Measurements from ENCODE around the gene TUBGCP6. TPM values are rescaled to one million over a fixed set of nuclear protein-coding genes. Genes with fewer than 3 reads are reported as not detected.

The TUBGCP6 gene
- total RNA-seq, 2 donors from 2014 or later = 56.3 to 117 TPM

DNA sequence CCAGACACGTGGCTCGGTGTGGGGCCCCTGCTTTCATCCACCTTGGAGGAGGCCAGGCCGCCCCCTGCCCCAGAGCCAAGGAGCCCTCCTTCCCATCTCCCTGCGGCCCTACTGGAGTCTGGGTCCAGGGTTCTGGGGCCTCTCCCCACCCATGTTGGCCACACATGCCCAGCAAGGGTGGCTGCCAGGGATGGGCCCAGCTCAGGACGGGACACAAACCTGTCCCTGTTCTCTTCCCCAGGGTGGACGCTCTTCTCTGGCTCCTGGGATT, 69.7 kb downstream of the TUBGCP6 start:
- no peak for DNase-seq (ENCODE audit: low spot score)
- H3K9me3 ChIP-seq = no peaks in the 10 kb centered on the region
- no peak overlapping the region for H3K4me3 ChIP-seq
- H3K27me3 ChIP-seq (replicated peaks; ENCODE audit: insufficient read depth) = no peaks in the 10 kb centered on the region
- no peaks in the 10 kb centered on the region for H3K4me1 ChIP-seq (replicated peaks)
- no peak overlapping the region for H3K27ac ChIP-seq
- TF ChIP-seq POLR2A (IDR thresholded peaks at IDR 0.05) = no peak
- WGBS = 79% methylated on average over 4 of the region's 6 CpGs
- intact Hi-C loops (cut with DNase I) = no loop called here
- H3K36me3 ChIP-seq = no peaks in the 10 kb centered on the region

DNA sequence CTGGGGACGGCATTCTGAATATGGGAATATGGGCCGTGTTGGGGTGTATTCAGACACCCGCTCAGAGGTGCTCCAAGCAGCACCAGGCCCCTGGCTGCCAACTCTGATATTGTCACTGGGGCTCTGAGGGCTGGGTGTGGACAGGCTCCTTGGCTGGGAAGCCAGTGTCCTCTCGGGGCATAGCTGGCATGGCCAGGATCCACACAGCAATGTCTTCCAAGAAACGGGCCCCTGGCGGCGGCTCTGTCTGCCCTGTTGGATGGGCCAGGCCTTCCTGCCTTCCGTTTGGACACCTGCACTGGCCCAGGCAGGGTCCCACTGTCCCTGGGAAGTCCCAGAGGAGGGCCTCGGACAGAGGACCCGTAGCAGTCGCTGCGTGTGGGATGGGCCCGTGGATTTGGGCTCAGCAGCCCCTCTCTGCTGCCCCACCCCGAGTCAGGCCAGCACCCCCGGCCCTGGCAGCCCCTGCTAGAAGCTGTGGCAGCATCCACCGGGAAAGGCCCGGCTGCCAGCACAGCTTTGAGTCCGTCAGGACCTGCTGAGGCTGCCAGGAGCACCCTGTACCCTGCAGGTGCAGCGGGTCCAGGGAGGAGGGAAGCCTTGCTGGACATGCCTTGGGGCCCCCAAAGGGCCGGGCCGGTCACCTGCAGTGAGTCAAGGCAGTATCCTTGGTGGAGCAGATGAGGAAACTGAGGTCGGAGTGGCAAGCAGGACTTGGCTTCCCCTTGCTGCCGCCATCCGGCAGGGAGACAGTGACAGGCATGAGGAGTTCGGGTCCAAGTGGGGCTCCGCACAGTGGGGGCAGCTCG, 70.2 kb downstream of the TUBGCP6 start:
- intact Hi-C loops (cut with DNase I) = no loop called here
- WGBS = 82% methylated on average over 26 of the region's 27 CpGs
- Histone ChIP-seq H3K4me3 (no peak overlapping the region), H3K27me3 (replicated peaks; ENCODE audit: insufficient read depth) (no peaks in the 10 kb centered on the region), H3K36me3 (no peaks in the 10 kb centered on the region), H3K4me1 (replicated peaks) (no peaks in the 10 kb centered on the region), H3K9me3 (no peaks in the 10 kb centered on the region), H3K27ac (no peak overlapping the region)
- no peak for DNase-seq (ENCODE audit: low spot score)
- TF ChIP-seq POLR2A (IDR thresholded peaks at IDR 0.05) = no peak
- TF ChIP-seq, protein P1, sequence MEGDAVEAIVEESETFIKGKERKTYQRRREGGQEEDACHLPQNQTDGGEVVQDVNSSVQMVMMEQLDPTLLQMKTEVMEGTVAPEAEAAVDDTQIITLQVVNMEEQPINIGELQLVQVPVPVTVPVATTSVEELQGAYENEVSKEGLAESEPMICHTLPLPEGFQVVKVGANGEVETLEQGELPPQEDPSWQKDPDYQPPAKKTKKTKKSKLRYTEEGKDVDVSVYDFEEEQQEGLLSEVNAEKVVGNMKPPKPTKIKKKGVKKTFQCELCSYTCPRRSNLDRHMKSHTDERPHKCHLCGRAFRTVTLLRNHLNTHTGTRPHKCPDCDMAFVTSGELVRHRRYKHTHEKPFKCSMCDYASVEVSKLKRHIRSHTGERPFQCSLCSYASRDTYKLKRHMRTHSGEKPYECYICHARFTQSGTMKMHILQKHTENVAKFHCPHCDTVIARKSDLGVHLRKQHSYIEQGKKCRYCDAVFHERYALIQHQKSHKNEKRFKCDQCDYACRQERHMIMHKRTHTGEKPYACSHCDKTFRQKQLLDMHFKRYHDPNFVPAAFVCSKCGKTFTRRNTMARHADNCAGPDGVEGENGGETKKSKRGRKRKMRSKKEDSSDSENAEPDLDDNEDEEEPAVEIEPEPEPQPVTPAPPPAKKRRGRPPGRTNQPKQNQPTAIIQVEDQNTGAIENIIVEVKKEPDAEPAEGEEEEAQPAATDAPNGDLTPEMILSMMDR (IDR thresholded peaks at IDR 0.05) = peak in 1 of 4 experiments; percentile 15

DNA sequence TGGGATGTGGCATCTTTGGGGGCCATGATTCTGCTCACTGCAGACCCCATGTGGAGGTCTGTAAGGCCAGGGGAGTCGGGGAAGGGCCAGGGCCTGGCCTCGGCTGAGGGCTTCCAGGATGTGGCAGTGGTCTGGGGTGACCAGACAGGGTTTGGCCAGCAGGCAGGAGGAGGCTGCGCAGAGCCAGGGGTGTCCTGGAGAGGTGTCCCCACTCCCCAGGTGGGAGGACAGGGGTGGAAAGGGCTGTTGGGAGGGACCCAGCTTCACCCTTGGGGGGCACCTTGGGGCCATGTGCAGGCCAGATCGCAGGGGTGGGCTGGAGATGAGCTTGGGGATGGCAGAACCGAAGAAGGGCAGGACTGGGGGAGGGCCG, 70.9 kb downstream of the TUBGCP6 start:
- Histone ChIP-seq H3K27ac (no peak overlapping the region), H3K9me3 (no peaks in the 10 kb centered on the region), H3K4me3 (no peak overlapping the region), H3K36me3 (no peaks in the 10 kb centered on the region), H3K27me3 (replicated peaks; ENCODE audit: insufficient read depth) (no peaks in the 10 kb centered on the region), H3K4me1 (replicated peaks) (no peaks in the 10 kb centered on the region)
- intact Hi-C loops (cut with DNase I) = no loop called here
- WGBS = 96% methylated on average over 6 of the region's 6 CpGs
- DNase-seq (ENCODE audit: low spot score) = no peak
- TF ChIP-seq, protein P1 (IDR thresholded peaks at IDR 0.05) = no peak
- TF ChIP-seq POLR2A (IDR thresholded peaks at IDR 0.05) (no peak), POLR2AphosphoS5 (IDR thresholded peaks at IDR 0.05) (no peak)

DNA sequence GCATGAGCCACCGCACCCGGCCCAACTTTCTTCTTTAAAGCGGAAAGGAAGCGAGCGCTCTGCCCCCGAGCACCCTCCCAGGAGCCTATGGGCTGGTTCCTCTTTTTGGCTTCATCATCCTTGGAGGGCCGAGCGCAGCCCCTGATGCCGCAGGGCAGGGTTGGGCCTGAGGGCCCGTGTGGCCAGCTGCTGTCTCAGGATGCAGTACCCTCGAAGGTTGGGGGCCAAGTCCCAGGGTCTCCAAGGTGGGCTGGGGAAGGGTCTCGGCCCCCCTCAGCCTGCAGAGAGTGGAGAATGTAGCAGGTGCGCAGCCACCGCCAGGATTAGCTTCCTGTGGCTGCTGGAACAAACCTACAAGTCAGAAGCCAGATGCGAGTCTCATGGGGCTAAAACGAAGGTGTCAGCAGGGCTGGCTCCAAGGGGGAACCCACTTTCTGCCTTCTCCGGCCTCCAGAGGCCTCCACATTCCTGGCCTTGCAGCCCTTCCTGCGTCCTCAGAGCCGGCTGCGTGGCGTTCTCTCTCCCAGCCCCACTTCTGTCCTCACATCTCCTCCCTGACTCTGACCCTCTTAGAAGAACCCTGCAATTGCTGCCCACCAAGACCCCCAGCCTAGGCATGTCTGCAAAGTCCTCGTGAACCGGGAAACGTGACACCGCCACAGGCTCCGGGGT, 71.4 kb downstream of the TUBGCP6 start:
- DNase-seq (ENCODE audit: low spot score) = no peak
- H3K27me3 ChIP-seq (replicated peaks; ENCODE audit: insufficient read depth) = no peaks in the 10 kb centered on the region

DNA sequence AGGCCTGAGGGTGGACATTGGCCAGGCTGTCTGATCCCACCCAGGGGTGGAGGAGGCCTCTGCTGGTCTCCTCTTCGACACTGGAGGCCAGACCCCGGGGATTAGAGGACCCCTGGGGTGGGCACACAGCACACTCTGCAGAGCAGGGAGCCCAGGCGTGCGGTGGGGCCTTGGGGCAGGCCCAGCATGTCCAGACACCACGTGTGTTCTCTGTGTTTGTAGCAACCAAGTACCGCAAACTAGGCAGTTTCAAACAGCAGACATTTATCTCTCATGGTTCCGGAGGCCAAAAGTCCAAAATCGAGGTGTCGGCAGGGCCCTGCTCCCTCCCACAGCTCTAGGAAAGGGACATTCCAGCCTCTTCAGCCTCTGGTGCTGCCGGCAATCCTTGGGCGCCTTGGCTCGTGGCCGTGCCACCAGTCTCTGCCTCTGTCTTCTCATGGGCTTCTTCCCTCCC, 72.8 kb downstream of the TUBGCP6 start:
- no peaks in the 10 kb centered on the region for H3K36me3 ChIP-seq
- 80% methylated on average over 13 of the region's 13 CpGs for WGBS
- no peaks in the 10 kb centered on the region for H3K9me3 ChIP-seq
- TF ChIP-seq, protein P1 (IDR thresholded peaks at IDR 0.05) = no peak
- TF ChIP-seq POLR2AphosphoS5 (IDR thresholded peaks at IDR 0.05) = no peak
- no peak for TF ChIP-seq POLR2A (IDR thresholded peaks at IDR 0.05)
- H3K27me3 ChIP-seq (replicated peaks; ENCODE audit: insufficient read depth) = no peaks in the 10 kb centered on the region
- no peak for DNase-seq (ENCODE audit: low spot score)
- H3K27ac ChIP-seq = no peak overlapping the region
- no peaks in the 10 kb centered on the region for H3K4me1 ChIP-seq (replicated peaks)
- intact Hi-C loops (cut with DNase I) = no loop called here
- H3K4me3 ChIP-seq = no peak overlapping the region

More for the DNA sequence above, 71.4 kb downstream of the TUBGCP6 start:
- Histone ChIP-seq H3K4me1 (replicated peaks) (no peaks in the 10 kb centered on the region), H3K27ac (no peak overlapping the region), H3K36me3 (no peaks in the 10 kb centered on the region), H3K9me3 (no peaks in the 10 kb centered on the region), H3K4me3 (no peak overlapping the region)
- no peak for TF ChIP-seq POLR2A (IDR thresholded peaks at IDR 0.05)
- TF ChIP-seq, protein P1 (IDR thresholded peaks at IDR 0.05) = no peak
- WGBS = 87% methylated on average over 26 of the region's 26 CpGs
- intact Hi-C loops (cut with DNase I) = no loop called here

Data from prostate gland (tissue), 2 donors.